Activated CD4-positive, alpha-beta T cell treated with anti-CD3 and anti-CD28 coated beads, Interleukin-2, Interleukin-6, amounts not matched to agents 100 ng/mL and 50 ng/mL, durations not matched to agents 16 hours and 8 hours (primary cell): ENCODE data around the gene MOSPD3.

Source experiments
- DNase-seq: peaks from one replicate; pipeline ENCODE4 v3.0.0-alpha.2; 2020

MOSPD3 gene

DNA sequence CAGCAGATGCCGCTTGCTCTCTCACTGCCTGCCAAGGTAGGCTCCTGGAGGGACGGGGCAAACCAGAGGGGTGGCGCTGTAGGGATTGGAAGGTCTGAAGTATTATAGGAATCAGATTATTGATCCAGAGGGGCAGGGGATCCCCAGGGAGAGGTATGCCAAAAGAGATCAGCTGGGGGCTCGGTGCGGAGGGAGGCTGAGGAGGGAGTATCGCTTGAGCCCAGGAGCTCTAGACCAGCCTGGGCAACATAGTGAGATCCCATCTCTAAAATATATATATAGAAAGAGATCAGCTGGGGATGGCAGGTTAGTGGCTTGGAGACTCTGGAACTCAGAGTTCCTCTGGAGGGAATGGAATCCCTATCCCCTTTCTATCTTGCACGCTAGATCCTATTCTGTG, 17.2 kb upstream of the MOSPD3 start:
- DNase-seq, result no peak

- no peak for DNase-seq
Measured at GRCh38 chr7:100598425-100598824, 13.9 kb upstream of the MOSPD3 start.

- DNase-seq, result no peak
Measured at GRCh38 chr7:100599911-100600729, 12.2 kb upstream of the MOSPD3 start.

DNA sequence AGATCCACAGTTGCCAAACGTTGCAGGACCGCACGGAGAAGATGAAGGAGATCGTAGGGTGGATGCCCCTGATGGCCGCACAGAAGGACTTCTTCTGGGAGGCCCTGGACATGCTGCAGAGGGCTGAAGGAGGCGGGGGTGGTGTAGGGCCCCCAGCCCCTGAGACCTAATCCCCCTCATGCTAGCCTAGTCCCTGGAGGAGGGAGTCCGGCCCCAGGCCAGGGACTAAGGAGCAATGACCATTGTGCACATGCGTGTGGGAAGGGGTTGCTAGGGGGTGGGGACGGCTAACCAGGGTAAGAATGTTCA, 11.7 kb upstream of the MOSPD3 start:
- no peak for DNase-seq

GRCh38 chr7:100602889-100603725, 9.2 kb upstream of the MOSPD3 start:
- DNase-seq, result no peak

DNA sequence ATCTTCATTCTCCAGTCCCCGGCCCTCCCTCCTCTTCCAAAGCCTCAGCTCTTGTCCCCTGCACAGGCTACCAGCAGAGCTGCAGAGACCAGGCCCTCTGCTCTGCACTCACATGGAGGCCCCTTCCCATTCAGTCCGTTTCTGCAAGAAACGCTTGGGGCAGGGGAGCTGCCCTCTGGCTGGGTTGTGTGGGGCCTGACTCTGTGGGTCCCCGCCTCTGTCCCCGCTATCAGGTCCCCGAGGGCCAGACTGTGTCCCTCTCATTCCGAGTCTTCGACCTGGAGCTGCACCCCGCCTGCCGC, 8.7 kb upstream of the MOSPD3 start:
- no peak for DNase-seq

- DNase-seq, result peak; percentile 74
Measured at GRCh38 chr7:100604028-100604975, 8.0 kb upstream of the MOSPD3 start.

GRCh38 chr7:100604976-100605911, 7.1 kb upstream of the MOSPD3 start:
- DNase-seq, result peak; percentile 38

GRCh38 chr7:100606313-100606712, 6.0 kb upstream of the MOSPD3 start:
- no peak for DNase-seq

DNA sequence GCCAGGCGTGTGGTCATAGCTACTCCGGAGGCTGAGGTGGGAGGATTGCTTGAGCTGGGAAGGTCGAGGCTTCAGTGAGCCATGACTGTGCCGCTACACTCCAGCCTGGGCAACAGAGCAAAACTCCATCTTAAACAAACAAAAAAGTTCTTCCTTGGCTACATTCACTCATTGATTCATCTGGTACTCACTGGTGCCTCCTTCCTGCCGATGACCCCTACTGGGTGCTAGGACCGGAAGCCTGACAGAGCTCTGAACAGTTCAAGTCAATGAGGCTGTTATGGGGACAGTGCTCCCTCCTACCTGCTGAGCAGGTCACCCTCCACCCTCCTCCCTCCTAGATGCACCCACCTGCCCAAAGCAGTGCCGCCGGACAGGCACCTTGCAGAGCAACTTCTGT, 5.2 kb upstream of the MOSPD3 start:
- no peak for DNase-seq

GRCh38 chr7:100609958-100610357, 2.4 kb upstream of the MOSPD3 start:
- no peak for DNase-seq

DNA sequence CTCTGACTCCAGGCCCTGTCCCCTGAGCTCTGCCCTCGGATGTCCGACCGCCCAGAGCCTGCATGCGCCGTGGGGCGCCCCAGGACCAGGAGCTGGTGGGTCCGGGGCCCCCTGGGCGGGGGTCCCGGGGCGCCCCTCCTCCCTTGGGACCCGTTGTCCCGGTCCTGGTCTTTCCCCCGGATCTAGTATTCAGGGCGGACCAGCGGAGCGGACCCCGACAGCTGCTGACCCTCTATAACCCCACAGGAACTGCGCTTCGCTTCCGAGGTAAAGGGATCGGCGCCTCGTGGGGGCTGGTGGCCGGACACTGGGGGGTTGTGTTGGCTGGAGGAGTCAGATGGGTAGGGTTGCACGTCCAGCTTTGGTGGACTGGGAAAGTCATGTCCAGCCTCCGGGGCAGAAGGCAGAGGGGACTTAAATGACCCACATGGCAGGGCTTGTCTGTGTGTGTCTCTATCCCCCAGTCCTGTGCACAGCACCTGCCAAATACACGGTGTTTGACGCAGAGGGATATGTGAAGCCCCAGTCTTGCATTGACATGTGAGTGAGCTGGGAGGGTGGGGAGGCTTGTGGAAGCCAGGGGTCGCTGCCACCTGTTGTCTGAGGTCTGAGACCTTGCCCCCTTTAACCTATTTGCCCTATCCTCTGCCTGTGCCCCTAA, 520 bp downstream of the MOSPD3 start:
- no peak for DNase-seq

DNA sequence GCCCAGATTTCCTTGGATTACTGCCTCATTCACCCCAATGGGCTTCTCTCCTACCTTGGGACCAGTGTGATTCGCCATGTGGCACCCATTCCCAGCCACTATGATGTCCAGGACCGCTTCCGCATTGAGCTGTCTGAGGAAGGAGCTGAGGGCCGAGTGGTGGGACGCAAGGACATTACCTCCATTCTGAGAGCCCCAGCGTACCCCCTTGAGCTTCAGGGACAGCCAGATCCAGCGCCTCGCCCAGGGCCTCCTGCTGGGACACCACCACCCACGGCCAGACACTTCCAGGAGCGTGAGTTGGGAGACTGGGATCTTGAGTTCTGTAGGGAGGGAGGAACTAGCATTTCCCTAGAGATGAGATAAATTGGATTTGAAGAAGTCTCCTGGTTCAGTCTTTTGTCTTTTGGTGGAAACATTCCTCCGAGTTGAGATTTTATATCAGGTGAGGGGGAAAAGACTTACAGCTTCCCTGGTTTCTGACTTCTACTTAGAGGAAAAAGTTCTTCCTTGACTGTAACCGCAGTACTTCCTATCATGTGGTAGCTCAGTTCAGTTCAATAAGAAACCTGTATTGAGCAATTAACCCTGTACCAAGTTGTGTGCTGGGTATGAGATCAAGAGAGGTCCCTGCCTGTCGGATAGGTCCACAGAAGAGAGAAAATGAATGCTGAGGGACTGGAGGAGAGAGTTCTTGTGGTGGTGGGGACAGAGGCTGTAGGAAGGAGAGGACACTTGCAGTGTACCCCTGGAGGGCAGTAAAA, 1.3 kb downstream of the MOSPD3 start:
- peak; percentile 30 for DNase-seq

DNA sequence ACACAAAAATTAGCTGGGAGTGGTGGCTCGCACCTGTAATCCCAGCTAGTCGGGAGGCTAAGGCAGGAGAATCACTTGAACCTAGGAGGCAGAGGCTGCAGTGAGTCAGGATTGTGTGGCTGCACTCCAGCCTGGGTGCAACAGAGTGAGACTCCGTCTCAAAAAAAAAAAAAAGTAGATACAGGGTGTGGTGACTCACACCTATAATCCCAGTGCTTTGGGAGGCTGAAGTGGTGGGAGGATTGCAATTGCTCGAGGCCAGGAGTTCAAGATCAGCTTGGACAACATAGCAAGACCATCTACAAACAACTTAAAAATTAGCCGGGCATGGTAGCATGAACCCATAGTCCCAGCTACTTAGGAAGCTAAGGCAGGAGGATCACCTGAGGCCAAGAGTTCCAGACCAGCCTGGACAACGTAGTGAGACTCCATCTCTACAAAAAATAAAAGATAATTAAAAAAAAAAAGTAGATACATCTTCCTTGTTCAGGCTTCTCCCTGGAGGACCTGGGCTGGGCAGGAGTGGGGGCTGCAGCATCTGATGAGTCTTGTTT, 2.0 kb downstream of the MOSPD3 start:
- no peak for DNase-seq

DNA sequence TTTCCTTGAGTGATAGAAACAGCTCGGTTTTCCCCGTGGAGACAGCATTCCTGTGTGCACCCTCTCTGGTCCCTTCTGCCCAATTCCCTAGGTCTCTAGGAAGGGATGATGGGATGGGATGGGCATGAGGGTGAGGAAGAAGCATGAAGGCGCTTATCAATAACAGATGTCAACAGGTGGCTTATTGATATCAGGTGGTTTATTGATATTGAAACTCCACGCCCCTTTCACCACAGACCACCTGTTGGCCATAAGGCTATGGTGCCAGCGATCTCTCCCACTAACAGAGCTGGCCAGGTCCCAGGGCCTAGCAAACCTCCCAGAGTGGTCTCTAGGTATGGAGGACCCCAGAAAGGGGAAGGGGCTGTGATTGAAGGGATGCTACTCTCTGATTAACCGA, 7.9 kb downstream of the MOSPD3 start:
- DNase-seq, result no peak

DNA sequence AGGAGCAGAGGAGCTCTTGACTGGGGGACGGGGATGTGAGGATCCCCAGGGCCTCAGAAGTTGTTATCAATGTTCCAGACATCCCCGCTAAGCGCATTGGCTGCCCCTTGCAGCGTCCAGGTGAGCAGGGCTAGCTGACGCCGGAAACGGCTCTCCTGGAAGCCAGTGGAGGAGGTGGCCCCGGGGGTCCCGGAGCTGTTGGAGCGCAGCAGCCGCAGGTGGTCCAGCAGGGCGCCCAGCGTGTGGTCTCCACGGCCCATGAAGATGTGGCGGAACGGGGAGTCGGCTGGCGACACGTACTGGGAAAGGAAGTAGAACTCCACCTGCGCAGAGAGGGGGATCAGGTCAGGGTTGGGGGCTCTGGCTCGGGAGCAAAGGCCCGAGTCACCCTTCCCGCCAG, 8.5 kb downstream of the MOSPD3 start:
- DNase-seq, result no peak

- DNase-seq, result no peak
Measured at GRCh38 chr7:100621554-100621953, 9.2 kb downstream of the MOSPD3 start.

DNA sequence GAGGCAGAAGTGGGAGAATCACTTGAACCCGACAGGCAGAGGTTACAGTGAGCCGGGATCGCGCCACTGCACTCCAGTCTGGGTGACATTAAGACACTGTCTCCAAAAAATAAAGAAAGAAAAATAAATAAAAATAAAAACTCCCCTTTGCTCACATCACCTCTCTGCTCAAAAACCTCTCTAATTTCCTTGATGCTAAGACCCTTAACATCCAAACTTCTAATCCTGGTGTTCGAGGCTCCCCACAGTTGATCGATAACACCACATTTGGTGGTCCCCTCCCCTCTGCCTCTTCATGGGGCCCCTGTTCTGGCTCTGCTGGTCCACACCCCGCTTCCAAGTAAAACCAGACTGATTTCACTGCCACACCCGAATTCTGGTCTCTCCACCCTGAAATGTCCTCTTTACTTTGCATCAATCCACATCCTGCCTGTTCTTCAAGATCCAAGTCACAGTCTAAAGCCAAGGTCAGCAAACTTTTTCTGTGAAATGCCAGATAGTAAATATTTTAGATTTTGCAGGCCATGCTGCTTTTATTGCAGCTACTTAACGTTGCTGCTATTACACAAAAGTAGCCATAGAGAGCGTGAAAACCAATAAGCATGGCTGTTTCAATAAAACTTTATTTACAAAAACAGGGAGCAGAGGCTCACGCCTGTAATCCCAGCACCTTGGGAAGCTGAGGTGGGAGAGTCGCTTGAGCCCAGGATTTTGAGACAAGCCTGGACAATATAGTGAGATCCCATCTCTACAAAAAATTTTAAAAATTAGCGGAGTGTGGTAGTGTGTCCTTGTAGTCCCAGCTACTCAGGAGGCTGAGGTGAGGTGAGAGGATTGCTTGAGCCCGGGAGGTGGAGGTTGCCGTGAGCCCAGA, 11.8 kb downstream of the MOSPD3 start:
- no peak for DNase-seq

DNA sequence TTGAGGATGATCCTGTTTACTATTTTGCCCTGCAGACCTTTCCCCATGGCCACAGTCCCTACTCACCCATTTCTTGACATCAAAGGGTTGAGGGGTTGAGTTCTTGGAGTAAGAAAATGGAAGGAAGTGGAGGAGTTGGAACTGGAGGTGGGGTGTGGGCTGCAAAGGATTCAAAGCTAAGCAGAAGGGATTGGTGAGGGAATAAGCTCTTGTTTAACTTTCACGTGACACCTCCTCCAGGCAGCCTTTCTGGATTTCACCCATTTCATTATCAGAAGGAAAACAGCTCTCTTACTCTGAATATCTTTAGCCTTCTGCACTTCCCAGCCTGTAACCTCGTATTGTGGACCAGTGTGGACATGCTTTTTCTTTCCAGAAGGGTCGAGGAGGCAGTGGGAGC, 13.7 kb downstream of the MOSPD3 start:
- no peak for DNase-seq
